NCI-H345 (cell line): Measurements from ENCODE around the gene WDPCP.
"Not testable (repeated sequence)": the region's sequence is repeated elsewhere in the genome, so short reads cannot be mapped to it uniquely, and the experiment has no call there.

Experiments
- DNase-seq: peaks from one replicate; lab custom pipeline; 2025; lab: John Stamatoyannopoulos, UW

The WDPCP gene

DNA sequence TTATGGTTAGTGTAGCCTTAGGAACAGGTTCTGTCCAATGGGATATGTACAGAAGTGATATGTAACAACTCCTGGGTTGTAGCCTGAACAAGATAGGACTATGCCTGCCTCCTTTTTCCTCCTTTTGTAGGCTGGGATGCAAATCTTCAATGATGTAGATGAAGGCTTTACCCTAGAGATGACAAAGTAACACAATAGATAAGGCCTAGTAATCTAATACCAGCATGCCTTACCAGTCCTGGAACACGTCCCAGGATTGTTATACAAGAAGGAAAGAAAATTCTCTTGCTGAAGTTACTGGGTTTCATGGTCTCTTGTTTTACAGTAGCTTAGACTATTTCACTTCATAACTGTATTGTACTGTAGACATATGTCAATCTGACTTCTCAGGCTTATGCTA lies 345.5 kb downstream of the WDPCP start:
- no peak for DNase-seq

GRCh38 chr2:63225964-63226686 lies 362.2 kb downstream of the WDPCP start:
- DNase-seq: no peak

DNA sequence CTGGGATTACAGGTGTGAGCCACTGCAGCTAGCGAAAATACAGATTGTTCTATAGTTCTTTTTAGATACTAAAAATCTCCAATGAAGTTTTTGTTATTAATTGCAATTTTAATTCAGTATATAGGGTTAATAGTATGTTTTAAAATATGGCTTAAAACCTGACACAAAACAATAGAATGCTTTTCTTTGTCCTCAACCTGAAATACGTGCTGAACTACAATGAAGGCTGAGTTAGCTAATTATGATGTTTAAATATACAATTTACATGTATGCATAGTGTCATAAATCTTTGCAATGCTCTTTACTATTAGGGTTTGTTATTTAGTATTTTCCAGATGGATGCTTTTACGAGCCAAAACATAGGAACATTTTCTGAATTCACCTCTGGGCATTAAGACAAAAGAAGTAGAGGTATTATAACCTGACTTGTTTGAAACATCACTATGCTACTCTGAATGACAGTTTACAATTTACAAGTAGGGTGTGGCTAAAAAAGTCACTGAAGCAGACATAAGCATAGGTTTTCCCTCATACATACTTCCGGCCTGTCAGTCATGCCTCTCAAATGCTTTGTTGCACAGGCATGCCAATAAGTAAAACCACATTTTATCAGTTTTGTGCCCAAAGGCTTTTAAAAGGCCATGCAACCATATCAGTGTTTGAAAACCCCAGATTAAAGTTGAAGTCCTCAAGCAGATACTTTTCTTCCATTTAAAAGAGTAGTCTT lies 369.3 kb downstream of the WDPCP start:
- DNase-seq: no peak

GRCh38 chr2:63195310-63195709 lies 393.0 kb downstream of the WDPCP start:
- DNase-seq: no peak

DNA sequence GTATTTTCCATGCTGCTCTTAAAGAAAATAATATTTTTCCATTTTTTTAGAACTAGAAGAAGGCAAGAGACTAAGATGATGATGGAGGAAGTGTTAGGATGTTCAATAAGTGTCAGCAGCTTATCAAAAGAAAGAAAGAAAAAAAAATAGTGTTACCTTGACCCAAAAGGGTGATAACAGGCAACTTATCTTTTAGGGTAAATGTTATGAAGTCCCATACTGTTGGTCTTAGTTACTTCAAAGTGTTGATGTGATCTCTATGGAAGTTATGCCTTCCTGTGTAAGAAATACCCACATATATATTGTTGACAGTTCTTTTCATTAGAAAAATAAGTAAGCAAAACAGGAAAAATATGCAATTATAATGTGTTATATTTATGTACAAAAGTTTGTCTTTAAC lies 394.1 kb downstream of the WDPCP start:
- no peak for DNase-seq

GRCh38 chr2:63192889-63193774 lies 395.1 kb downstream of the WDPCP start:
- DNase-seq: peak; percentile 61

- DNase-seq: peak; percentile 68
Measured at GRCh38 chr2:63192169-63192888, 395.9 kb downstream of the WDPCP start.

- DNase-seq: no peak
Measured at GRCh38 chr2:63189026-63189425, 399.3 kb downstream of the WDPCP start.

- no peak for DNase-seq
Measured at GRCh38 chr2:63186331-63186730, 401.9 kb downstream of the WDPCP start.

- no peak for DNase-seq
Measured at GRCh38 chr2:63163161-63163820, 425.0 kb downstream of the WDPCP start.

- no peak for DNase-seq
Measured at GRCh38 chr2:63159262-63159661, 429.0 kb downstream of the WDPCP start.

- not testable (repeated sequence) for DNase-seq
Measured at GRCh38 chr2:63136683-63137082, 451.6 kb downstream of the WDPCP start.

DNA sequence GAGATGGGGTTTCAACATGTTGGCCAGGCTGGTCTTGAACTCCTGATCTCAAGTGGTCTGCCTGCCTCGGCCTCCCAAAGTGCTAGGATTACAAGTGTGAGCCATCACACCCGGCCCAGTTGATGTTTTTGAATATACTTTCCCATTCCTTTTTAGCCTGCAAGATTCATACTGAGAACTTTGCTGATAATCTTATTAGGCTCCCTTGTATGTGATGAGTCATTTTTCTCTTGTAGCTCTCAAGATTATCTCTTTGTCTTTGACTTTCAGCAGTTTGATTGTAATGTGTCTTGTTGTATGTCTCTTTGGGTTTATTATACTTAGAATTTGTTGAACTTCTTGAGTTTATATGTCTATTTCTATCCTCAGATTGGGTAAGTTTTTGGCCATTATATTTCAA lies 456.3 kb downstream of the WDPCP start:
- DNase-seq: no peak

GRCh38 chr2:63131196-63131595 lies 457.1 kb downstream of the WDPCP start:
- DNase-seq: no peak

DNA sequence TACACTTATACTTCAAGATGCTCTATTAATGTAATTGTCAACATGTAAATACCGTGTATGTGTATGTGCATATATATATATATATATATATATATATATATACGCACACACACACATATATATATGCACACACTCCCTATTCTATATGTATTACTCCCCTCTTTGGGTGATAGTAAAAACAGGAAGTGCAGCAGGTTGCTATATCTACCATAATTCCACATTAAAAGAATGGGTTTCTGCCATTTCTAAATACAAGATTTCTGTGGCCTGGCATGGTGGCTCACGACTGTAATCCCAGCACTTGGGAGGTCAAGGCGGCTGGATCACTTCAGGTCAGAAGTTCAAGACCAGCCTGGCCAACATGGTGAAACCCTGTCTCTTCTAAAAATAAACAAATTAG lies 460.7 kb downstream of the WDPCP start:
- DNase-seq: no peak

DNA sequence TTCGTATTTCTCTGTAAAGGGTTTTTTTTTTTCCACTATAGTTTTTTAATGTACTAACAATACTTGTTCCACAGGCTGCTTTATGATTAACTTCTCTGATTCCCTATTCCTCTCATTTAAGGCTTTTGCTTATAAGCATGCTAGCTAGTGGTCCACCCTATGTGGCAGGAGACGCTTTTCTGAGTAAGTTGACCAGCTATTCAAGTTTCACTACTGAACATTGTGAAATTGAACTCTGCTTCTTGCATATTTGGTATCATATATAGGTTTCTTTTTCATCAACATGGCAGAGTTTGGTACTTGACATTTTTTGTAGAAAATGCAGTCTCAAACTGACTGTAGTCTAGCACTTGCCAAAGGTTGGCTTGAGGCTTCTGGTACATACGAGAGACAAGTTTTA lies 463.4 kb downstream of the WDPCP start:
- no peak for DNase-seq

DNA sequence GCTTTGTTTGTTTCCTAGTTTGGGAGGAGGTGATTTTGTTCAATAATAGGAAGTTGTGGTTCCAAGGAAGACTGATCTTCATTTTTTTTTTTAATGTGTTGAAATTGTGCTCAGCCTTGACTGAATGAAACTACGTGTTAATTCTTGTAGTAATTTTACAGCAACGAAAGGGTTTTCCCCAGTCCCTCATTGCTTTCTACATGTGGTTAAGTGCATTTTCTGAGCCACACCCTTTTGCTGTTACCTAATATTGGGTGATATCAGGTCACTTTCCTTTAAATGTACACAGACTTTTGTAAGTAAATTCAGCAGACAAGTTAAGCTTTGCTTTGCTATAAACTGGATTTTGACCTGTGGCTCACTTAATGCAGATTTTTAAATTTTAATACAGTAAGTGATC lies 464.1 kb downstream of the WDPCP start:
- DNase-seq: no peak

DNA sequence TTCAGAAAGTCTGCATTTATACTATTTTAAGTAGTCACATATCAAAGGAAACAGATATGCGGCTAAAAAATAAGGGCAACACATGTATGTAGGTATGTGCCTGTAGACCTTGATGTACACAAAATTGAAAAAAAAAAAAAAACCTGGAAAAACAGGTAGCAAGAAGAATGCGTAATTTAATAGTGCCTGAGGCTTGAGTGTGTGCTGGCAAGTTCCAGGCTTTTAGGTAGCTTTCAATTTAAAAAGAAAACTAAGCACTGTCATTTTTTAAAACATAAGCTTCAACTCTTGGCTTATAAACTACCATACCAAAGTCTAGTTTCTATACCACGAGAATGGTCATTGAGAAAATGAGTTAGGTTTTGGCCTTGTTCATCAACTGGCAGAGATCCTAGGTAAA lies 465.4 kb downstream of the WDPCP start:
- no peak for DNase-seq

GRCh38 chr2:63121055-63121834 lies 467.0 kb downstream of the WDPCP start:
- DNase-seq: no peak

- DNase-seq: no peak
Measured at GRCh38 chr2:63118821-63119220, 469.5 kb downstream of the WDPCP start.

GRCh38 chr2:63104482-63104881 lies 483.8 kb downstream of the WDPCP start:
- DNase-seq: peak; percentile 0
